OCI-LY1 (cell line): ENCODE measurements around the gene ADAMTS12.

Experiments
- H2AFZ ChIP-seq: fragments of 200-600 bp; sonication (generic), shearing (Covaris generic); 2 replicates; pipeline ENCODE4 v1.6.0; 2014; ENCODE audit warnings: antibody characterized with exemption, mild to moderate bottlenecking, low read length
- H3F3A ChIP-seq: fragments of 200-600 bp; sonication (generic), shearing (Covaris generic); 2 replicates; pipeline ENCODE4 v1.6.0; 2014; ENCODE audit warnings: mild to moderate bottlenecking, antibody characterized with exemption, low read length, moderate library complexity; ENCODE audit not compliant: insufficient read depth
- H3K27ac ChIP-seq: fragments of 200-600 bp; sonication (generic); 2 replicates; pipeline ENCODE4 v1.5.1; 2014; ENCODE audit warnings: low read length, mixed run types, mild to moderate bottlenecking, low read depth; ENCODE audit not compliant: poor library complexity, severe bottlenecking
- H3K27me3 ChIP-seq: fragments of 200-600 bp; sonication (generic); 2 replicates; pipeline ENCODE4 v1.6.0; 2014; ENCODE audit warnings: antibody characterized with exemption, mild to moderate bottlenecking, low read length, moderate library complexity; ENCODE audit not compliant: insufficient read depth
- H3K36me3 ChIP-seq: fragments of 200-600 bp; sonication (generic); 2 replicates; pipeline ENCODE4 v1.6.1; 2014; ENCODE audit warnings: mild to moderate bottlenecking, antibody characterized with exemption, low read length, moderate library complexity, mixed read lengths; ENCODE audit not compliant: insufficient read depth
- H3K4me1 ChIP-seq: fragments of 200-600 bp; sonication (generic); 2 replicates; pipeline ENCODE4 v1.5.1; 2014; ENCODE audit warnings: mild to moderate bottlenecking, low read length, moderate library complexity; ENCODE audit not compliant: insufficient read depth, severe bottlenecking
- H3K4me2 ChIP-seq: fragments of 200-600 bp; sonication (generic), shearing (Covaris generic); 2 replicates; pipeline ENCODE4 v1.6.1; 2014; ENCODE audit warnings: low read length
- H3K4me3 ChIP-seq: fragments of 200-600 bp; sonication (generic); 2 replicates; pipeline ENCODE4 v1.5.1; 2014; ENCODE audit warnings: low read length, low read depth, mild to moderate bottlenecking, mixed read lengths; ENCODE audit not compliant: poor library complexity, severe bottlenecking
- H3K79me2 ChIP-seq: fragments of 200-600 bp; shearing (Covaris generic); 2 replicates; pipeline ENCODE4 v1.6.1; 2016; ENCODE audit warnings: mixed run types, low read length, mixed read lengths; ENCODE audit not compliant: insufficient read depth
- H3K9ac ChIP-seq: fragments of 200-600 bp; sonication (generic), shearing (Covaris generic); 2 replicates; pipeline ENCODE4 v1.6.1; 2014; ENCODE audit warnings: mild to moderate bottlenecking, low read length, mixed read lengths
- H3K9me2 ChIP-seq: fragments of 200-600 bp; sonication (generic), shearing (Covaris generic); 2 replicates; pipeline ENCODE4 v1.6.1; 2014; ENCODE audit warnings: low read depth, mild to moderate bottlenecking, low read length, mixed read lengths
- H3K9me3 ChIP-seq: fragments of 200-600 bp; shearing (Covaris generic); 2 replicates; pipeline ENCODE4 v1.6.1; 2014; ENCODE audit warnings: low read length, mixed read lengths
- H4K20me1 ChIP-seq: fragments of 200-600 bp; sonication (generic), shearing (Covaris generic); 2 replicates; pipeline ENCODE4 v1.6.0; 2016; ENCODE audit warnings: mild to moderate bottlenecking, low read length; ENCODE audit not compliant: insufficient read depth
- EZH2 ChIP-seq: fragments of 200-600 bp; sonication (generic), shearing (Covaris generic); IDR thresholded peaks from 2 replicates; pipeline ENCODE4 v1.8.0; 2017; ENCODE audit warnings: borderline replicate concordance, mixed run types, mild to moderate bottlenecking, antibody characterized with exemption, low read length, moderate library complexity, mixed read lengths
- TF ChIP-seq, protein P1 (sequence below): fragments of 200-600 bp; sonication (generic), shearing (Covaris generic); IDR thresholded peaks from 2 replicates; pipeline ENCODE4 v1.5.1; 2017; ENCODE audit warnings: mild to moderate bottlenecking, antibody characterized with exemption, low read length, moderate library complexity, mixed read lengths

ADAMTS12 gene

DNA sequence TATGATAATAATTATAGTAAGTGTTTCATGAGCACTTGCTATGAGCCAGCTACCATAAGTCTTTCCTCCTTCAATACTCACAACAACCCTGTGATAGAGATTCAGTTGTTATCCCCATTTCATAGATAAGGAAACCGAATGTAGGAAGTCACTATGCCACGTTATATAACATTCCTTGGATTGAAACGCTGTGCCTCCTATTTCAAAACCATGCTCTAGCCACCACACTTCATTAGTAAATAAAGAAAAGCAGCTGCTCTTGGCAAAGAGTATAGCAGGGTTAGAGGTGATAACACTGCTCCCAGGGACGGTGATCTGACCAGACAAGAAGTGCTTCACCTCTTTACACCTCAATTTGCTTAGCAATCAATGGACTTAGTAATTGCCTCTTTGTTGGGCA lies 5.5 kb downstream of the ADAMTS12 start:
- Histone ChIP-seq H3K9ac (no peak overlapping the region), H3K9me2 (no peaks in the 10 kb centered on the region), H4K20me1 (no peaks in the 10 kb centered on the region), H3F3A (no peaks in the 10 kb centered on the region), H3K36me3 (no peaks in the 10 kb centered on the region), H3K27ac (no peak overlapping the region), H2AFZ (no peak overlapping the region), H3K79me2 (no peaks in the 10 kb centered on the region), H3K27me3 (no peaks in the 10 kb centered on the region), H3K9me3 (no peaks in the 10 kb centered on the region), H3K4me3 (no peak overlapping the region), H3K4me1 (no peaks in the 10 kb centered on the region), H3K4me2 (no peak overlapping the region)
- TF ChIP-seq, protein P1, sequence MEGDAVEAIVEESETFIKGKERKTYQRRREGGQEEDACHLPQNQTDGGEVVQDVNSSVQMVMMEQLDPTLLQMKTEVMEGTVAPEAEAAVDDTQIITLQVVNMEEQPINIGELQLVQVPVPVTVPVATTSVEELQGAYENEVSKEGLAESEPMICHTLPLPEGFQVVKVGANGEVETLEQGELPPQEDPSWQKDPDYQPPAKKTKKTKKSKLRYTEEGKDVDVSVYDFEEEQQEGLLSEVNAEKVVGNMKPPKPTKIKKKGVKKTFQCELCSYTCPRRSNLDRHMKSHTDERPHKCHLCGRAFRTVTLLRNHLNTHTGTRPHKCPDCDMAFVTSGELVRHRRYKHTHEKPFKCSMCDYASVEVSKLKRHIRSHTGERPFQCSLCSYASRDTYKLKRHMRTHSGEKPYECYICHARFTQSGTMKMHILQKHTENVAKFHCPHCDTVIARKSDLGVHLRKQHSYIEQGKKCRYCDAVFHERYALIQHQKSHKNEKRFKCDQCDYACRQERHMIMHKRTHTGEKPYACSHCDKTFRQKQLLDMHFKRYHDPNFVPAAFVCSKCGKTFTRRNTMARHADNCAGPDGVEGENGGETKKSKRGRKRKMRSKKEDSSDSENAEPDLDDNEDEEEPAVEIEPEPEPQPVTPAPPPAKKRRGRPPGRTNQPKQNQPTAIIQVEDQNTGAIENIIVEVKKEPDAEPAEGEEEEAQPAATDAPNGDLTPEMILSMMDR, result no peak

DNA sequence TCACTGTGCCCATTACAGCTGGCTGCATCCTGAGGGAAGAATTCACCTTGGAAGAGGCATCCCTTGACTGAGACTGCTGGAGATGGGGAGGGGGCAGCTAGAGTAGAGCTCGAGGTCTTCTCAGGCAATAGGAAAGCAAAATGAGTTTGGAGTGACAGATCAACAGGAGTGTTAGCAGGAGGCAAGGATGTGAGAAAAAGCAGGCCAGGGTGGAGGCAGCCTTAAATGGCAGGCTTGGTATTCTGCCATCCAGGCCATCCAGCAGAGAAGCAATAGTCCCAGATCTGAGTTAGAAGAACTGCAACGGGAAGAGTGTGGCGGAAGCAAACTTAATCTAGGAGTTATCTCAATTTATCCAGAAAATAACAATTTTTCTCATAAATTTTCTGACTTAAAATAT lies 6.1 kb downstream of the ADAMTS12 start:
- Histone ChIP-seq H4K20me1 (no peaks in the 10 kb centered on the region), H3K4me3 (no peak overlapping the region), H2AFZ (no peak overlapping the region), H3K36me3 (no peaks in the 10 kb centered on the region), H3K9me2 (no peaks in the 10 kb centered on the region), H3K9me3 (no peaks in the 10 kb centered on the region), H3F3A (no peaks in the 10 kb centered on the region), H3K79me2 (no peaks in the 10 kb centered on the region), H3K4me2 (no peak overlapping the region), H3K4me1 (no peaks in the 10 kb centered on the region), H3K9ac (no peak overlapping the region), H3K27ac (no peak overlapping the region), H3K27me3 (no peaks in the 10 kb centered on the region)
- TF ChIP-seq EZH2, result no peak
- TF ChIP-seq, protein P1, result no peak

DNA sequence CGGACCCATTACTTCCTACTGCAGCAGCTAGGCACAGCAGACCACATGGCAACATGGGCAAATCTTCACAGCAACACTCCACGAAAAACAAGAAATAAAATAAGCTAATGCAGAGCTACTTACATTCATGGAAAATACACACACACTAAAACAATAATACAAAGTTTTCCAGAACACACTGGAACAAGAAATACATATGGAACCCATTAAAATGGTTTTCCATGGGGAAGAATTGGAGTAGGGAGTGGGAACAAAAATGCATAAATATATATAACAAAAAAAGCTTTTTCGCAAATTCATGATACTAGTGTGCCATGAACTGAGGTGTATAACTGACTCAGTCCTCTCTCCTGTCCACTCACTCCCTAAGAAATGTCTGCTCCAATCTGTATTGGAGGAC lies 8.3 kb downstream of the ADAMTS12 start:
- no peak overlapping the region for H3K9ac ChIP-seq
- no peak overlapping the region for H3K4me2 ChIP-seq

More for the DNA sequence above, 8.3 kb downstream of the ADAMTS12 start:
- TF ChIP-seq EZH2, result no peak
- TF ChIP-seq, protein P1, result no peak
- H4K20me1 ChIP-seq, result no peaks in the 10 kb centered on the region
- no peaks in the 10 kb centered on the region for H3F3A ChIP-seq
- H3K36me3 ChIP-seq, result no peaks in the 10 kb centered on the region
- no peaks in the 10 kb centered on the region for H3K9me3 ChIP-seq
- H3K79me2 ChIP-seq, result no peaks in the 10 kb centered on the region
- H3K9me2 ChIP-seq, result no peaks in the 10 kb centered on the region
- no peak overlapping the region for H3K27ac ChIP-seq
- no peaks in the 10 kb centered on the region for H3K27me3 ChIP-seq
- no peak overlapping the region for H2AFZ ChIP-seq
- H3K4me1 ChIP-seq, result no peaks in the 10 kb centered on the region
- no peak overlapping the region for H3K4me3 ChIP-seq
